ENCODE data around the gene CTIF. TPM values are rescaled to one million over a fixed set of nuclear protein-coding genes. Genes with fewer than 3 reads are reported as not detected.

Gene CTIF
- polyA plus RNA-seq, 1 donor from 2014 or later = 50.2 TPM

GRCh38 chr18:48850822-48851598 lies 312.2 kb downstream of the CTIF start:
- H3K9me2 ChIP-seq (ENCODE audit: insufficient read depth, low read length) = no peaks in the 10 kb centered on the region
- H3K4me3 ChIP-seq (ENCODE audit: low read length) = peak overlapping the region; percentile 25
- H3K79me2 ChIP-seq (replicated peaks; ENCODE audit: insufficient read depth, low read length) = no peaks in the 10 kb centered on the region
- H4K20me1 ChIP-seq (ENCODE audit: insufficient read depth) = no peaks in the 10 kb centered on the region
- peak overlapping the region; percentile 16 for H3K9ac ChIP-seq (ENCODE audit: low read length)
- H3K9me3 ChIP-seq (ENCODE audit: low read length) = no peaks in the 10 kb centered on the region
- H3K4me2 ChIP-seq (ENCODE audit: low read length) = no peak overlapping the region
- H3K36me3 ChIP-seq (ENCODE audit: insufficient read depth, low read length) = no peaks in the 10 kb centered on the region
- H3F3A ChIP-seq (ENCODE audit: insufficient read depth, low read length, poor library complexity, severe bottlenecking) = no peaks in the 10 kb centered on the region
- H3K27me3 ChIP-seq (ENCODE audit: insufficient read depth, low read depth, low read length) = no peaks in the 10 kb centered on the region
- no peak for TF ChIP-seq REST (IDR thresholded peaks at IDR 0.05; ENCODE audit: borderline replicate concordance)
- TF ChIP-seq, protein P1, sequence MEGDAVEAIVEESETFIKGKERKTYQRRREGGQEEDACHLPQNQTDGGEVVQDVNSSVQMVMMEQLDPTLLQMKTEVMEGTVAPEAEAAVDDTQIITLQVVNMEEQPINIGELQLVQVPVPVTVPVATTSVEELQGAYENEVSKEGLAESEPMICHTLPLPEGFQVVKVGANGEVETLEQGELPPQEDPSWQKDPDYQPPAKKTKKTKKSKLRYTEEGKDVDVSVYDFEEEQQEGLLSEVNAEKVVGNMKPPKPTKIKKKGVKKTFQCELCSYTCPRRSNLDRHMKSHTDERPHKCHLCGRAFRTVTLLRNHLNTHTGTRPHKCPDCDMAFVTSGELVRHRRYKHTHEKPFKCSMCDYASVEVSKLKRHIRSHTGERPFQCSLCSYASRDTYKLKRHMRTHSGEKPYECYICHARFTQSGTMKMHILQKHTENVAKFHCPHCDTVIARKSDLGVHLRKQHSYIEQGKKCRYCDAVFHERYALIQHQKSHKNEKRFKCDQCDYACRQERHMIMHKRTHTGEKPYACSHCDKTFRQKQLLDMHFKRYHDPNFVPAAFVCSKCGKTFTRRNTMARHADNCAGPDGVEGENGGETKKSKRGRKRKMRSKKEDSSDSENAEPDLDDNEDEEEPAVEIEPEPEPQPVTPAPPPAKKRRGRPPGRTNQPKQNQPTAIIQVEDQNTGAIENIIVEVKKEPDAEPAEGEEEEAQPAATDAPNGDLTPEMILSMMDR (IDR thresholded peaks at IDR 0.05; ENCODE audit: poor library complexity, severe bottlenecking) = no peak
- no peak for TF ChIP-seq POLR2AphosphoS5 (IDR thresholded peaks at IDR 0.05)
- TF ChIP-seq EP300 (conservative IDR thresholded peaks at IDR 0.05; ENCODE audit: poor library complexity, severe bottlenecking) = no peak
- no peak for TF ChIP-seq SMC3 (conservative IDR thresholded peaks at IDR 0.05; ENCODE audit: poor library complexity)
- no peak for TF ChIP-seq MXI1 (conservative IDR thresholded peaks at IDR 0.05; ENCODE audit: poor library complexity, severe bottlenecking)
- no peak for TF ChIP-seq EZH2 (IDR thresholded peaks at IDR 0.05; ENCODE audit: borderline replicate concordance, insufficient read depth, low read length, poor library complexity, severe bottlenecking)
- TF ChIP-seq TAF1 (IDR thresholded peaks at IDR 0.05; ENCODE audit: low read depth) = no peak
- TF ChIP-seq RAD21 (conservative IDR thresholded peaks at IDR 0.05) = no peak
- H3K27ac ChIP-seq (ENCODE audit: low read length) = peak overlapping the region; percentile 24
- no peak overlapping the region for H2AFZ ChIP-seq (ENCODE audit: low read depth, low read length)

DNA sequence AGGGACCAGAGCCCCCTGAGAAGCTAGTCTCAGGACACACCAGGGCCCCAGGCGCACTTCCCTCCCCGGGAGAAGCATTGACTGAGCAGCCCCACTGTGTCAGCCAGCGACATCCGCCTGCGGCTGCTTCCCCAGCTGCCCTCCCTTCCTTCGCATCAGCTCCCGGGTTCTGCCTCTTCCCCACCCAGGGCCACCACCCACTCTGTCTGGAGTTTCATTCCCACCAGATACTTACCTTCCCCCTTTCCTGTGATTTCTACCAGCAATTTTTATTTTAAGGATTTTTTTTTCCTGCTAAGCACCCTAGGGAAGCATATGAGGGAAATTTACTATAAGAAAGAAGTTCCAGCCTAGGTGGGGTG lies 312.7 kb downstream of the CTIF start:
- Histone ChIP-seq H3K27ac (ENCODE audit: low read length) (peak overlapping the region; percentile 24), H3K4me2 (ENCODE audit: low read length) (no peak overlapping the region)
- TF ChIP-seq RAD21 (conservative IDR thresholded peaks at IDR 0.05) = no peak

More for the DNA sequence above, 312.7 kb downstream of the CTIF start:
- H3K79me2 ChIP-seq (replicated peaks; ENCODE audit: insufficient read depth, low read length) = no peaks in the 10 kb centered on the region
- H3K9me2 ChIP-seq (ENCODE audit: insufficient read depth, low read length) = no peaks in the 10 kb centered on the region
- H4K20me1 ChIP-seq (ENCODE audit: insufficient read depth) = no peaks in the 10 kb centered on the region
- H2AFZ ChIP-seq (ENCODE audit: low read depth, low read length) = no peak overlapping the region
- H3K27me3 ChIP-seq (ENCODE audit: insufficient read depth, low read depth, low read length) = no peaks in the 10 kb centered on the region
- H3K9ac ChIP-seq (ENCODE audit: low read length) = peak overlapping the region; percentile 16
- H3K9me3 ChIP-seq (ENCODE audit: low read length) = no peaks in the 10 kb centered on the region
- H3K36me3 ChIP-seq (ENCODE audit: insufficient read depth, low read length) = no peaks in the 10 kb centered on the region
- peak overlapping the region; percentile 25 for H3K4me3 ChIP-seq (ENCODE audit: low read length)
- H3F3A ChIP-seq (ENCODE audit: insufficient read depth, low read length, poor library complexity, severe bottlenecking) = no peaks in the 10 kb centered on the region

All from neural cell (in vitro differentiated cells).